Astrocyte (in vitro differentiated cells and primary cell): Measurements from ENCODE around the gene DPP9.

ENCODE experiments used
- CTCF ChIP-seq: IDR thresholded peaks from 2 replicates; pipeline ENCODE4 v1.5.1; 2011; ENCODE audit warnings: low read depth, mild to moderate bottlenecking, inconsistent platforms, low read length, moderate library complexity; ENCODE audit not compliant: insufficient read depth
- EZH2 ChIP-seq: IDR thresholded peaks from 2 replicates; pipeline ENCODE4 v1.6.1; 2012; ENCODE audit warnings: mild to moderate bottlenecking, low read length, inconsistent platforms; ENCODE audit not compliant: insufficient read depth

DNA sequence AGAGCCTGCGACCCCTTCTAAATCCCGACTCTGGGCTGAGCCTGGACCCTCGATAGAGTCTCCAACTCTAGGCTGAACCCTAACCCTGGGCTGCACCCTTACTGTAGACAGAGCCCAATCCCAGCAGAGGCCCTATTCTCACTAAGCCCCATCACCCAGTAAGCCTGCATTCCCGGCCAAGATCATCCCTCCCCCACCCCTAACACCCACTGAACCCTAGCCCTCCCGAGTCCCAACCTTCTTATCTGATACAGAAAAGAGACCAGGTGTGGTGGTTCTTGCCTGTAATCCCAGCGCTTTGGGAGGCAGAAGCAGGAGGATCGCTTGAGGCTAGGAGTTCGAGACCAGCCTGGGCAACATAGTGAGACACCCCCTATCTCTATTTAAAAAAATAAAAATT lies 86.9 kb downstream of the DPP9 start:
- TF ChIP-seq CTCF = no peak
- no peak for TF ChIP-seq EZH2
